ENCODE results near the gene TRIM63. TPM values are rescaled to one million over a fixed set of nuclear protein-coding genes. Genes with fewer than 3 reads are reported as not detected.

Gene TRIM63
- polyA plus RNA-seq, 2 of the 4 experiments (the other 2 are of a cell fraction) = not detected

DNA sequence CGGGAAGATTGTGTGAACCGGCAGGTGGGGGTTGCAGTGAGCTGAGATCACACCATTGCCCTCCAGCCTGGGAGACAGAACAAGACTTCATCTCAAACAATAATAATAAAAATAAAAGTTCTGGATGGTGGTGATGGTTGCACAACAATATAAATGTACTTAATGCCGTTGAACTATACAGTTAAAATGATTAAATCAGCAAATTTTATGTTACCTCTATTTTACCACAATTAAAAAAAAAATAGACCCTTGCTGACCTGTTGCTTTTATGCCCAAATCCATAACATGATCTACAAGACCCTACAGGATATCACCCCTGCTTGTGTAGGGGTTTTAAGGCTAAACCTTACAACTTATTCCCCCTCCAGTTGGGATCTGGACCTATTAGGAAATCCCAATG is 32.4 kb upstream of the TRIM63 start:
- TF ChIP-seq MAFK (IDR thresholded peaks at IDR 0.05; ENCODE audit: partially characterized antibody) = peak; percentile 70
- TF ChIP-seq, protein P1, sequence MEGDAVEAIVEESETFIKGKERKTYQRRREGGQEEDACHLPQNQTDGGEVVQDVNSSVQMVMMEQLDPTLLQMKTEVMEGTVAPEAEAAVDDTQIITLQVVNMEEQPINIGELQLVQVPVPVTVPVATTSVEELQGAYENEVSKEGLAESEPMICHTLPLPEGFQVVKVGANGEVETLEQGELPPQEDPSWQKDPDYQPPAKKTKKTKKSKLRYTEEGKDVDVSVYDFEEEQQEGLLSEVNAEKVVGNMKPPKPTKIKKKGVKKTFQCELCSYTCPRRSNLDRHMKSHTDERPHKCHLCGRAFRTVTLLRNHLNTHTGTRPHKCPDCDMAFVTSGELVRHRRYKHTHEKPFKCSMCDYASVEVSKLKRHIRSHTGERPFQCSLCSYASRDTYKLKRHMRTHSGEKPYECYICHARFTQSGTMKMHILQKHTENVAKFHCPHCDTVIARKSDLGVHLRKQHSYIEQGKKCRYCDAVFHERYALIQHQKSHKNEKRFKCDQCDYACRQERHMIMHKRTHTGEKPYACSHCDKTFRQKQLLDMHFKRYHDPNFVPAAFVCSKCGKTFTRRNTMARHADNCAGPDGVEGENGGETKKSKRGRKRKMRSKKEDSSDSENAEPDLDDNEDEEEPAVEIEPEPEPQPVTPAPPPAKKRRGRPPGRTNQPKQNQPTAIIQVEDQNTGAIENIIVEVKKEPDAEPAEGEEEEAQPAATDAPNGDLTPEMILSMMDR (IDR thresholded peaks at IDR 0.05) = no peak
- no peaks in the 10 kb centered on the region for H3K9me3 ChIP-seq
- ATAC-seq (no peak), DNase-seq (ENCODE audit: low read depth in 1 of 2, low spot score in 1 of 2) (no peak), FAIRE-seq (no peak)
- ChIA-PET CTCF (interaction anchor here (0.8 to 9.5 kb wide), 4 partner anchors 39 to 291 kb away, joined by 3 to 143 read pairs (median 16); no protein-coding TSS in a partner anchor), POLR2A (no interaction called here)
- 77% methylated on average over 3 of the region's 3 CpGs for WGBS (ENCODE audit: missing lambda C conversion rate)
- H3K4me3 ChIP-seq = no peak overlapping the region
- no peak overlapping the region for H3K27ac ChIP-seq
- H3K4me1 ChIP-seq = peaks cover 11% of the 10 kb centered on the region; the same call in 2 of the 3 replicates
- H3K4me2 ChIP-seq = no peak overlapping the region

DNA sequence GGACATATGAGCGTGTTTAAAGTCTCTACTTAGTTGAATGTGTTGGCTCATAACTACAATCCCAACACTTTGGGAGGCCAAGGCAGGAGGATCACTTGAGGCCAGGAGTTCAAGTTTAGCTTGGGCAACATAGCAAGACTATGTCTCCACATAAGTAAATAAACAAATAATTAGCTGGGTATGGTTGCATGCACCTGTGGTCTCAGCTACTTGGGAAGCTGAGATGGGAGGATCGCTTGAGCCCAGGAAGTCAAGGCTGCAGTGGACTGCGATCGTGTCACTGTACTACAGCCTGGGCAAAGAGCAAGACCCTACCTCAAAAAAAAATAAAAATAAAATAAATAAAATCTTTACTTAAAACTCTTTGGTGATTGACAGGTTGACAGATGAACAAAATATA is 31.2 kb upstream of the TRIM63 start:
- ATAC-seq (no peak), DNase-seq (ENCODE audit: low read depth in 1 of 2, low spot score in 1 of 2) (no peak), FAIRE-seq (no peak)
- H3K4me1 ChIP-seq = peaks cover 11% of the 10 kb centered on the region; the same call in 2 of the 3 replicates
- POLR2A ChIA-PET = no interaction called here
- TF ChIP-seq FOSL2 (IDR thresholded peaks at IDR 0.05) = no peak
- TF ChIP-seq FOSL2 (CRISPR knock-in tag; IDR thresholded peaks at IDR 0.05) = no peak
- no peak for TF ChIP-seq CEBPB (IDR thresholded peaks at IDR 0.05)
- TF ChIP-seq TFCP2L1 (CRISPR knock-in tag; IDR thresholded peaks at IDR 0.05) = no peak
- TF ChIP-seq RFX5 (IDR thresholded peaks at IDR 0.05) = no peak
- TF ChIP-seq GATA3 (IDR thresholded peaks at IDR 0.05; ENCODE audit: borderline replicate concordance) = no peak
- H3K4me2 ChIP-seq = no peak overlapping the region
- WGBS (ENCODE audit: missing lambda C conversion rate) = 93% methylated on average over 4 of the region's 4 CpGs
- no peaks in the 10 kb centered on the region for H3K9me3 ChIP-seq
- CTCF ChIA-PET = interaction anchor here (0.6 to 2.2 kb wide), 2 partner anchors 62 to 1464 kb away, joined by 3 to 8 read pairs; no protein-coding TSS in a partner anchor
- no peak overlapping the region for H3K27ac ChIP-seq
- no peak overlapping the region for H3K4me3 ChIP-seq

DNA sequence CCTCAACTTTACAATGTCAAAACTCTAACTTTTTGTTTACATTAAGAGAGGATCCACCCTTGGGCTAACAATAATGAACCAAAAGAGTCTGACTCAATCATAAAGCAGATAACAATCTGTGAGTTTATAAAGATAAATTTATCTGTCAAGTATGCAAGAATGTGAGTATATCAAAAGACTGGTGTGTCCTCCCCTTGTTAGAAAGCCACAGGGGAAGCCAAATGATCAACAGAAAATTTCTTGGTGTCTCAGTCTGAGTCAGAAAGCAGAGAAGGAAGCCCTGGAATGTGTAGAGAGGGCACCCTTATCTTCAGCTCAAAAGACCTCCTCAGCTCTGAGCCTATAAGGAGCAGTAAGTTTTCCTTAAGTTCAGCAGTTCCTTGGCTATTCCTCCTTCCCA is 30.3 kb upstream of the TRIM63 start:
- ATAC-seq = peak; percentile 43 to 74; a peak in 4 of 6 replicates

DNA sequence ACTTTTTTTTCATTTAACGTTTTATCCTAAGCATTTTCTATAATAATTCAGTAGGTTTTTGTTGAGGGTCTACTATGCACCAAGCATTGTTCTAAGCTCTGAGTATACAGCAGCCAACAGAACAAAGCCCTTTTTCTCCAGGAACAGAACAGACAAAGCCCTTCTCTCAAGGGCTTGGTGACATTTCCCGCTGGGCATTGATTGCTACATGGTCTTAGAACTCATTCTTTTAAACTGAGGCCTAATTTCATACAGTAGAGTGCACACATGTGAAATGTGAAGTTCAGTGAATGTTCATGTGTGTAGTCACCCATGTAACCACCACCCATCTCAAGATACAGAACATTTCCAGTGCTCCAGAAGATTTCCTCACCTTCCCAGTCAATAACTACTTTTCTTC is 29.0 kb upstream of the TRIM63 start:
- TF ChIP-seq EP300 (IDR thresholded peaks at IDR 0.05) = no peak
- TF ChIP-seq SREBF2 (IDR thresholded peaks at IDR 0.05) = no peak
- no peak for TF ChIP-seq NPAS2 (CRISPR knock-in tag; IDR thresholded peaks at IDR 0.05; ENCODE audit: borderline replicate concordance)
- TF ChIP-seq, protein P1 (IDR thresholded peaks at IDR 0.05) = no peak
- no peak for TF ChIP-seq CBX8 (IDR thresholded peaks at IDR 0.05)
- TF ChIP-seq, protein P2, sequence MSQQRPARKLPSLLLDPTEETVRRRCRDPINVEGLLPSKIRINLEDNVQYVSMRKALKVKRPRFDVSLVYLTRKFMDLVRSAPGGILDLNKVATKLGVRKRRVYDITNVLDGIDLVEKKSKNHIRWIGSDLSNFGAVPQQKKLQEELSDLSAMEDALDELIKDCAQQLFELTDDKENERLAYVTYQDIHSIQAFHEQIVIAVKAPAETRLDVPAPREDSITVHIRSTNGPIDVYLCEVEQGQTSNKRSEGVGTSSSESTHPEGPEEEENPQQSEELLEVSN (IDR thresholded peaks at IDR 0.05; ENCODE audit: borderline replicate concordance, low read depth) = no peak
- no peak for TF ChIP-seq ZNF302 (CRISPR knock-in tag; IDR thresholded peaks at IDR 0.05)
- TF ChIP-seq CEBPB (IDR thresholded peaks at IDR 0.05) = no peak
- TF ChIP-seq EHMT2 (IDR thresholded peaks at IDR 0.05; ENCODE audit: low read depth) = no peak
- TF ChIP-seq, protein P3, sequence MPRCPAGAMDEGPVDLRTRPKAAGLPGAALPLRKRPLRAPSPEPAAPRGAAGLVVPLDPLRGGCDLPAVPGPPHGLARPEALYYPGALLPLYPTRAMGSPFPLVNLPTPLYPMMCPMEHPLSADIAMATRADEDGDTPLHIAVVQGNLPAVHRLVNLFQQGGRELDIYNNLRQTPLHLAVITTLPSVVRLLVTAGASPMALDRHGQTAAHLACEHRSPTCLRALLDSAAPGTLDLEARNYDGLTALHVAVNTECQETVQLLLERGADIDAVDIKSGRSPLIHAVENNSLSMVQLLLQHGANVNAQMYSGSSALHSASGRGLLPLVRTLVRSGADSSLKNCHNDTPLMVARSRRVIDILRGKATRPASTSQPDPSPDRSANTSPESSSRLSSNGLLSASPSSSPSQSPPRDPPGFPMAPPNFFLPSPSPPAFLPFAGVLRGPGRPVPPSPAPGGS (IDR thresholded peaks at IDR 0.05) = no peak
- TF ChIP-seq KDM5A (IDR thresholded peaks at IDR 0.05) = no peak
- TF ChIP-seq MAFK (IDR thresholded peaks at IDR 0.05; ENCODE audit: partially characterized antibody) = no peak
- TF ChIP-seq MAZ (IDR thresholded peaks at IDR 0.05; ENCODE audit: borderline replicate concordance, low read depth, low read length) = no peak
- FAIRE-seq (no peak), ATAC-seq (no peak), DNase-seq (ENCODE audit: low read depth in 1 of 2, low spot score in 1 of 2) (no peak)
- peaks cover 11% of the 10 kb centered on the region; the same call in 2 of the 3 replicates for H3K4me1 ChIP-seq
- H3K4me3 ChIP-seq = no peak overlapping the region
- no peak overlapping the region for H3K27ac ChIP-seq
- H3K9me3 ChIP-seq = no peaks in the 10 kb centered on the region
- ChIA-PET POLR2A (no interaction called here), CTCF (interaction anchor here (0.9 to 1.3 kb wide), 2 partner anchors 13 to 225 kb away, joined by 3 read pairs; no protein-coding TSS in a partner anchor)
- H3K4me2 ChIP-seq = no peak overlapping the region
- WGBS (ENCODE audit: missing lambda C conversion rate) = 74% methylated on average over 2 of the region's 2 CpGs

More for the DNA sequence above, 30.3 kb upstream of the TRIM63 start:
- H3K4me3 ChIP-seq = no peak overlapping the region
- ChIA-PET CTCF (interaction anchor here (0.6 to 2.2 kb wide), 6 partner anchors 14 to 402 kb away, joined by 3 to 8 read pairs (median 3); no protein-coding TSS in a partner anchor), POLR2A (no interaction called here)
- DNase-seq (ENCODE audit: low read depth in 1 of 2, low spot score in 1 of 2) (peak in 1 of 2 experiments; percentile 24), FAIRE-seq (no peak)
- 0 out of 6 replicates have a peak overlapping the region, but pooled peaks of 1 of the 2 experiments have one; percentile 31 for H3K27ac ChIP-seq
- TF ChIP-seq GATA3 (IDR thresholded peaks at IDR 0.05; ENCODE audit: borderline replicate concordance) (peak; percentile 78; the same call in 1 of the 2 replicates), BHLHE40 (IDR thresholded peaks at IDR 0.05; ENCODE audit: low read depth, low read length) (no peak)
- peaks cover 11% of the 10 kb centered on the region; the same call in 2 of the 3 replicates for H3K4me1 ChIP-seq
- no peaks in the 10 kb centered on the region for H3K9me3 ChIP-seq
- peak overlapping the region; percentile 17; the same call in 2 of the 3 replicates for H3K4me2 ChIP-seq
